Erythroblast (primary cell): Measurements from ENCODE around the gene GLA.

Experiments used
- GATA1 ChIP-seq: IDR thresholded peaks from 2 replicates; pipeline ENCODE4 v1.6.1; 2011; ENCODE audit warnings: low read depth, mild to moderate bottlenecking, control low read depth, low read length, moderate library complexity
- POLR2A ChIP-seq: IDR thresholded peaks from 2 replicates; pipeline ENCODE4 v1.6.1; 2011; ENCODE audit warnings: mild to moderate bottlenecking, low read length

DNA sequence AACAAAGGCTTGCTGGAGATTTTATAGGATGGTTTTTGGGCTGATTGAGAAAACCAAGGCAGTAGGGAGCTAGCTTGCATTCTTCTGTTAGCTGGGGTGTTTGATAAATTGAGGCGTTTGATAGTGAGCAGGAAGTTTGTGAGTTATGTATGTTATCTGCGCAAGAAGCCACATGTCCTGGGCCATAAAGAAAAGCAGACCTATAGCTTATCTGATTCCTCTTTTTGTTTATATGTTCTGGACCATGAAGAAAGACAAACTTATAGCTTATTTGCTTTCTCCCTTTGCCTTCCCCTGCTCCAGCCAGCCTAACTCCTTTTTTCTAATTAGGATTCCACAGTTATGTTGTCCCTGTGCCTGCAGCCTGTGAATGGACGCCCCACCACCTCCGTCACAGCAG, 9.5 kb upstream of the GLA start:
- TF ChIP-seq POLR2A (no peak), GATA1 (peak; percentile 15)
